AG09309 (cell line): ENCODE results near the gene MEFV.

Experiments
- DNase-seq: peaks from one replicate; pipeline ENCODE4 v3.0.0-alpha.2; 2010; ENCODE audit warnings: low read depth
- H3K4me3 ChIP-seq: 2 replicates; pipeline ENCODE4 v1.5.1; 2011; ENCODE audit warnings: mild to moderate bottlenecking, low read depth, low read length, moderate library complexity; ENCODE audit not compliant: control insufficient read depth
- TF ChIP-seq, protein P1 (sequence below): IDR thresholded peaks from 2 replicates; pipeline ENCODE4 v1.5.1; 2011; ENCODE audit warnings: mild to moderate bottlenecking, low read depth, low read length, inconsistent platforms; ENCODE audit not compliant: insufficient read depth, control insufficient read depth; ENCODE audit errors: missing control alignments

Gene MEFV

DNA sequence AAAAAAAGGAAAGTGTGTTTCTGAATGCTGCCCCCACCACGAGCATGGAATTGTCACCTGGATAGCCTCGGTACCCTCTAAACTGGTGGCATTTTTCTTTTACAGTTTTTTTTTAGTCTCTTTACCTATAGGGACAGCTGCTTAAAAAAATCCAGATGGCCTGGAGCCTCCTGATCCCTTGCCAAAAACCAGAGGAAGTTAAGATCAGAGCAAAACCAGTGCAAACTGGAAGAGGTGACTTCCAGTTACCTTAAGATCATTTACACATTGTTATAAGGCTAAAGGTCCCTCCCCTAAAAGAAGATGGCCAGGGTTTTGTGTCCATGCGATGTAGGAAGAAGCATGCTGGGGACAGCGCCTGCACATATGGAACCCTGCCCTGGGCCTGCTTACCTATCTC lies 3.5 kb downstream of the MEFV start:
- no peak for DNase-seq
- TF ChIP-seq, protein P1, sequence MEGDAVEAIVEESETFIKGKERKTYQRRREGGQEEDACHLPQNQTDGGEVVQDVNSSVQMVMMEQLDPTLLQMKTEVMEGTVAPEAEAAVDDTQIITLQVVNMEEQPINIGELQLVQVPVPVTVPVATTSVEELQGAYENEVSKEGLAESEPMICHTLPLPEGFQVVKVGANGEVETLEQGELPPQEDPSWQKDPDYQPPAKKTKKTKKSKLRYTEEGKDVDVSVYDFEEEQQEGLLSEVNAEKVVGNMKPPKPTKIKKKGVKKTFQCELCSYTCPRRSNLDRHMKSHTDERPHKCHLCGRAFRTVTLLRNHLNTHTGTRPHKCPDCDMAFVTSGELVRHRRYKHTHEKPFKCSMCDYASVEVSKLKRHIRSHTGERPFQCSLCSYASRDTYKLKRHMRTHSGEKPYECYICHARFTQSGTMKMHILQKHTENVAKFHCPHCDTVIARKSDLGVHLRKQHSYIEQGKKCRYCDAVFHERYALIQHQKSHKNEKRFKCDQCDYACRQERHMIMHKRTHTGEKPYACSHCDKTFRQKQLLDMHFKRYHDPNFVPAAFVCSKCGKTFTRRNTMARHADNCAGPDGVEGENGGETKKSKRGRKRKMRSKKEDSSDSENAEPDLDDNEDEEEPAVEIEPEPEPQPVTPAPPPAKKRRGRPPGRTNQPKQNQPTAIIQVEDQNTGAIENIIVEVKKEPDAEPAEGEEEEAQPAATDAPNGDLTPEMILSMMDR: no peak
- no peak overlapping the region for H3K4me3 ChIP-seq

DNA sequence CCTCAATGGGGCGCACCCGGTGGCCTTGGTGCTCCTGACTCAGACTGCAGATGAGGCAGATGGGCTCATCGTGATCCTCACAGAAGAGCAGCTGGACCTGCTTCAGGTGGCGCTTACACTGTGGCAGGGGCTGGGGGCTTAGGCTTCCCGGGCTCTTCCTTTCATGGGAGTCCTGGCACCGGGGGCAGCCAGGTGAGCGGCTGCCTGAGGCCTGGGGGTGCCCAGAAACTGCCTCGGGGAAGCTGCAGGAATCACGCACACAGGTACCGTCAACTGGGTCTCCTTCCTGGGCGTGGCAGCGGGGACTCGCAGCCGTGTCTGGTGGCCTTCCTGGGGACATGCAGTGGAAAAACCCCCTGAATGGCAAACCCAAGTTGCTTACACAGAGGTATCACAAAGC lies 7.0 kb downstream of the MEFV start:
- H3K4me3 ChIP-seq: no peak overlapping the region
- DNase-seq: no peak
- TF ChIP-seq, protein P1: no peak

DNA sequence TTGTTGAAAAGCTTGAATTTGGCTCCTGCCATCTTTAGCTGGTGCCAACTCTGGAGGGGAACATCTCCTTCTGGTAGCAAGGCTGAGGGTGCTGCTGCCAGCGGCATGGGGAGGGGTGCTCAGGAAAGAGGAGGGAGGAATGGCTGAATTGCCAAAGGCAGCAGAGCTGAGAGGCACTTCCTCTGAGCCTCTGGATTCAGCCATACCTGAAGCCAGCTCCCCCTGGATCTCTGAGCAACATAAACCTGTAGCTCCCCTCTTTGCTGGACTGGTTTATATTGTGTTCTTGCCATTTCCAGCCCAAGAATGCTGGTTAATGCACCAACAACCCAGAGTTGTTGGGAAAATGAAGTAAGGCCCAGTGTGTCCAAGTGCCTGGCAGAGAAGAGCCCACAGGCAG lies 7.4 kb downstream of the MEFV start:
- TF ChIP-seq, protein P1: no peak
- H3K4me3 ChIP-seq: no peak overlapping the region
- no peak for DNase-seq

DNA sequence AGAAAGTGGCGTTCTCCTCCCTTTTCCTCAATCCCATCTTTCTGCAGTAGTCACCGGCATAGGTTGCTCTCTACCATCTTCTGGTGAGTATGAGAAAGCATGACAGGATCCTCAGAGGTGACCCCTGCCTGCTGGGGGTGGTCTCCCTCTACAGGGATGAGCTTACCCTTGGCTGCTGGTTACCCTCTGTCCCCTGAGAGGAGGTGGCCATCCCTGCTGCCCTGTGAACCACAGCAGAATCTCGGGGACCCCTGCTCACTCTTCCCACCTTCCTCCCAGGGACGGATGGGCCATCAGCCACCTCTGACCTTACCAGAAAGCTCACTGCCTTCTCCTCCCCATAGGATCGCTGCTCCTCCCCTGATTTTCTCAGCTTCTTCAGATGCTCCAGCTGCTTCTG lies 7.8 kb downstream of the MEFV start:
- no peak overlapping the region for H3K4me3 ChIP-seq
- TF ChIP-seq, protein P1: no peak
- DNase-seq: no peak

DNA sequence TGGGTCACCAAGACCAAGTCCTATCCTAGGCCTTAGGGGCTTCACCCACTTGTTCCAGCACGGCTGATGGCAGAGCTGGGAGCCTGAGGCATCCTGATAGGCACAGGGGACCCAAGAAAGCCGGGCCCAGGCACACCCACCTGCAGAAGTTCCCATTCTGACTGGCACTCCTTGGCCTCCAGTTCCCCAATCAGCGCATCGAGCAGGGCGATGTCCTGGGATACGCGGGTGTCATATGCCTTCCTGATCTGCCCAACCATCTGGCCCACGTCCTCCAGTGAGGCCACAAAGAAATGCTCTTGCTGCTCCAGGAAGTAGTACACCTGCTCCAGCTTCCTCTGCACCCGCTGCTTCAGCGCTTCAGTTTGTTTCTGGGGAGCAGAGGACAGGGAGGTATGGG lies 9.6 kb downstream of the MEFV start:
- no peak overlapping the region for H3K4me3 ChIP-seq

DNA sequence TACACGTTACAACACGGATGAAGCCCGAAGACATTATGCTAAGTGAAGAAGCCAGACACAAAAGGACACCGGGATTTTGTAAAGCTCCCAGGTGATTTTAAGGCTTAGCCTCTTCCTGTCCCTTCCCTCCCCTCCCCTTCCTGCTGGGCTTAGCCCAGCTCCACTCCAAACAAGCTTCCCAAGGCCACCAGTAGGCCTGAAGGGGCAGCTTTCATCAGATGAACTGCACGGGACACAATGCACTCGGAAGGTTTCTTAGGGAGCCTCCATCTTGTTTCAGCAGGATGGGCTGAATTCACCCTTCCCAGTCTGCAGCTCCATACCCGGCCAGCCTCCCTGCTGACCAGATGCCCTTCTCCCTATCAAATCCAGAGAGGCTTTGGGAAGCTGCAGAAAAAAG lies 10.4 kb downstream of the MEFV start:
- H3K4me3 ChIP-seq: no peak overlapping the region
- no peak for DNase-seq
- TF ChIP-seq, protein P1: no peak

More for the DNA sequence above, 9.6 kb downstream of the MEFV start:
- DNase-seq: no peak
- TF ChIP-seq, protein P1: no peak

DNA sequence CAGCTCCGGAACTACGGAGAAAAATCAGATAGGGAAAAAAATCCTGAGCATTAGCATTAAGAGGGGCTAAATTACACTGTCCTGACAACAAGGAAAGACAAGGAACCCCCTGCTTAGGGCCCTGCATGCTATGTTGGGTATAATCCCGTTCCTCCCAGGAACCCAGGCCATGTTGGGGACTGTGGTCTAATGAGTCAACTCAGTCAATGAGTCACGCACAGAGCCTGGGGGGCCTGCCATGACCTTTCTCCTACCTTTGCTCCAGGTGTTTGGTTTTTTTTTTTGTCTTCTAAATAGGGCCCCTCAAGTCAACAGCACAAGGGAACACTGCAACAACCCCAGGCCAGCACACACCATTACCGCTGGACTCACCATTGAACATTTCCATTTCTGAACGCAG lies 12.6 kb downstream of the MEFV start:
- TF ChIP-seq, protein P1: no peak
- no peak for DNase-seq
- H3K4me3 ChIP-seq: no peak overlapping the region
